ENCODE measurements around the gene FNDC1. TPM values are rescaled to one million over a fixed set of nuclear protein-coding genes. Genes with fewer than 3 reads are reported as not detected.

FNDC1 gene
- 0.06 to 0.13 TPM (median 0.10 TPM) in 5 replicates for total RNA-seq (2022; extraction: Qiagen RNA extraction)

GRCh38 chr6:159169193-159169555 lies at the start of gene FNDC1:
FNDC1 (plus strand) TSS chr6:159169400; CDS start chr6:159169597, 197 bp downstream.

Other genes starting within 250 kb of the FNDC1 start
- 4.2 to 5.5 TPM (median 5.1 TPM) in 5 replicates for gene RSPH3, start 169.2 kb upstream of the FNDC1 start, total RNA-seq (2022; extraction: Qiagen RNA extraction)
- gene TAGAP, start 124.4 kb upstream of the FNDC1 start, total RNA-seq (2022; extraction: Qiagen RNA extraction), result not detected in 5 replicates